ENCODE measurements around the gene PGAP3. TPM values are rescaled to one million over a fixed set of nuclear protein-coding genes. Genes with fewer than 3 reads are reported as not detected.

The PGAP3 gene
- total RNA-seq, 2 donors from 2014 or later: 44.6 to 50.0 TPM

GRCh38 chr17:39641097-39641496, 46.8 kb downstream of the PGAP3 start:
- Histone ChIP-seq H3K9me3 (no peaks in the 10 kb centered on the region), H3K36me3 (no peaks in the 10 kb centered on the region), H3K27ac (no peak overlapping the region), H3K4me3 (no peak overlapping the region), H3K4me1 (replicated peaks) (peaks cover 20% of the 10 kb centered on the region), H3K27me3 (replicated peaks; ENCODE audit: insufficient read depth) (no peaks in the 10 kb centered on the region)
- intact Hi-C loops (cut with DNase I): no loop called here
- no peak for TF ChIP-seq POLR2AphosphoS5 (IDR thresholded peaks at IDR 0.05)
- no peak for TF ChIP-seq CTCF (IDR thresholded peaks at IDR 0.05)
- no peak for TF ChIP-seq POLR2A (IDR thresholded peaks at IDR 0.05)
- 94% methylated on average over 4 of the region's 4 CpGs for WGBS
- DNase-seq (ENCODE audit: low spot score): no peak

- DNase-seq (ENCODE audit: low spot score): no peak
- Histone ChIP-seq H3K4me1 (replicated peaks) (peaks cover 20% of the 10 kb centered on the region), H3K4me3 (no peak overlapping the region), H3K36me3 (no peaks in the 10 kb centered on the region), H3K9me3 (no peaks in the 10 kb centered on the region), H3K27me3 (replicated peaks; ENCODE audit: insufficient read depth) (no peaks in the 10 kb centered on the region), H3K27ac (no peak overlapping the region)
- intact Hi-C loops (cut with DNase I): no loop called here
- no peak for TF ChIP-seq POLR2AphosphoS5 (IDR thresholded peaks at IDR 0.05)
- no peak for TF ChIP-seq POLR2A (IDR thresholded peaks at IDR 0.05)
- no peak for TF ChIP-seq CTCF (IDR thresholded peaks at IDR 0.05)
- 62% methylated on average over 4 of the region's 4 CpGs for WGBS
These were observed 47.2 kb downstream of the PGAP3 start for GRCh38 chr17:39640591-39641031.

- intact Hi-C loops (cut with DNase I): loop anchor here (5.0 kb wide), 1 partner anchor 37 kb away; no protein-coding TSS in a partner anchor
- no peaks in the 10 kb centered on the region for H3K9me3 ChIP-seq
- no peak overlapping the region for H3K4me3 ChIP-seq
- H3K36me3 ChIP-seq: no peaks in the 10 kb centered on the region
- 85% methylated on average over 11 of the region's 11 CpGs for WGBS
- TF ChIP-seq POLR2AphosphoS5 (IDR thresholded peaks at IDR 0.05): no peak
- no peak for TF ChIP-seq CTCF (IDR thresholded peaks at IDR 0.05)
- no peak overlapping the region for H3K27ac ChIP-seq
- no peaks in the 10 kb centered on the region for H3K27me3 ChIP-seq (replicated peaks; ENCODE audit: insufficient read depth)
- no peak for DNase-seq (ENCODE audit: low spot score)
- H3K4me1 ChIP-seq (replicated peaks): peaks cover 20% of the 10 kb centered on the region
These were observed 48.0 kb downstream of the PGAP3 start for GRCh38 chr17:39639566-39640458.

GRCh38 chr17:39639043-39639442, 48.8 kb downstream of the PGAP3 start:
- H3K27me3 ChIP-seq (replicated peaks; ENCODE audit: insufficient read depth): no peaks in the 10 kb centered on the region
- intact Hi-C loops (cut with DNase I): loop anchor here (5.0 kb wide), 1 partner anchor 38 kb away; no protein-coding TSS in a partner anchor
- WGBS: 63% methylated on average over 2 of the region's 2 CpGs
- H3K4me3 ChIP-seq: no peak overlapping the region
- no peaks in the 10 kb centered on the region for H3K36me3 ChIP-seq
- no peak for DNase-seq (ENCODE audit: low spot score)
- H3K9me3 ChIP-seq: no peaks in the 10 kb centered on the region
- TF ChIP-seq CTCF (IDR thresholded peaks at IDR 0.05) (no peak), POLR2A (IDR thresholded peaks at IDR 0.05) (no peak), POLR2AphosphoS5 (IDR thresholded peaks at IDR 0.05) (no peak)
- peaks cover 19% of the 10 kb centered on the region for H3K4me1 ChIP-seq (replicated peaks)
- H3K27ac ChIP-seq: no peak overlapping the region
